ENCODE results near the gene PYCR2. TPM values are rescaled to one million over a fixed set of nuclear protein-coding genes. Genes with fewer than 3 reads are reported as not detected.

PYCR2 gene
- polyA plus RNA-seq, 1 donor from 2014 or later, result 51.5 TPM

DNA sequence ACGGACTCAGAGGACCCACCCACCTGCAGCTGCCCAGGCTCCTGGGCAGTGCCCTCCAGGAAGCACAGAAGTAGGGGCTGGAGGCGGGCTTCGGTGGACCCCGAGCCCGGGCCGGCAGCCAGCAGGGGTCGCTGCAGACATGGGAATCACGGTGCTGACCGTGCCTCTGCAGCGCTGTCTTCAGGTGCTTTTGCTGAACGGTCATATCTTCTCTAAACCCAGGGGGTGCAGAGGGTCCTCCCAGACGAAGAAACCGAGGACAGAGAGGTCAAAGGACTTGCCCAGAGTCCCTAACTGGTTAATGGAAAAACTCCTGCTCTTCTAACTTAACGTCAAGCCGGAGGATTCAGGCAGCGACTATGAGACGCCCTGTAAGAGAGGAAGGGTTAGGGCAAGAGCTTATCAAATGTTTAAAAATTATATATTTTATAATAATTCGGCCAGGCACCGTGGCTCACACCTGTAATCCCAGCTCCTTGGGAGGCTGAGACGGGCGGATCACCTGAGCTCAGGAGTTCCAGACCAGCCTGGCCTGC is 38.5 kb upstream of the PYCR2 start:
- Histone ChIP-seq H4K20me1 (ENCODE audit: insufficient read depth) (no peaks in the 10 kb centered on the region), H3K4me3 (ENCODE audit: low read length) (no peak overlapping the region), H3K79me2 (replicated peaks; ENCODE audit: insufficient read depth, low read length) (no peaks in the 10 kb centered on the region), H3F3A (ENCODE audit: insufficient read depth, low read length, poor library complexity, severe bottlenecking) (no peaks in the 10 kb centered on the region), H2AFZ (ENCODE audit: low read depth, low read length) (no peak overlapping the region), H3K9me3 (ENCODE audit: low read length) (no peaks in the 10 kb centered on the region), H3K36me3 (ENCODE audit: insufficient read depth, low read length) (no peaks in the 10 kb centered on the region), H3K9me2 (ENCODE audit: insufficient read depth, low read length) (no peaks in the 10 kb centered on the region), H3K9ac (ENCODE audit: low read length) (no peak overlapping the region), H3K27me3 (ENCODE audit: insufficient read depth, low read depth, low read length) (no peaks in the 10 kb centered on the region), H3K4me2 (ENCODE audit: low read length) (no peak overlapping the region), H3K27ac (ENCODE audit: low read length) (no peak overlapping the region)
- no peak for TF ChIP-seq SMC3 (conservative IDR thresholded peaks at IDR 0.05; ENCODE audit: poor library complexity)
- TF ChIP-seq TAF1 (IDR thresholded peaks at IDR 0.05; ENCODE audit: low read depth), result no peak
- no peak for TF ChIP-seq EP300 (conservative IDR thresholded peaks at IDR 0.05; ENCODE audit: poor library complexity, severe bottlenecking)
- TF ChIP-seq, protein P1, sequence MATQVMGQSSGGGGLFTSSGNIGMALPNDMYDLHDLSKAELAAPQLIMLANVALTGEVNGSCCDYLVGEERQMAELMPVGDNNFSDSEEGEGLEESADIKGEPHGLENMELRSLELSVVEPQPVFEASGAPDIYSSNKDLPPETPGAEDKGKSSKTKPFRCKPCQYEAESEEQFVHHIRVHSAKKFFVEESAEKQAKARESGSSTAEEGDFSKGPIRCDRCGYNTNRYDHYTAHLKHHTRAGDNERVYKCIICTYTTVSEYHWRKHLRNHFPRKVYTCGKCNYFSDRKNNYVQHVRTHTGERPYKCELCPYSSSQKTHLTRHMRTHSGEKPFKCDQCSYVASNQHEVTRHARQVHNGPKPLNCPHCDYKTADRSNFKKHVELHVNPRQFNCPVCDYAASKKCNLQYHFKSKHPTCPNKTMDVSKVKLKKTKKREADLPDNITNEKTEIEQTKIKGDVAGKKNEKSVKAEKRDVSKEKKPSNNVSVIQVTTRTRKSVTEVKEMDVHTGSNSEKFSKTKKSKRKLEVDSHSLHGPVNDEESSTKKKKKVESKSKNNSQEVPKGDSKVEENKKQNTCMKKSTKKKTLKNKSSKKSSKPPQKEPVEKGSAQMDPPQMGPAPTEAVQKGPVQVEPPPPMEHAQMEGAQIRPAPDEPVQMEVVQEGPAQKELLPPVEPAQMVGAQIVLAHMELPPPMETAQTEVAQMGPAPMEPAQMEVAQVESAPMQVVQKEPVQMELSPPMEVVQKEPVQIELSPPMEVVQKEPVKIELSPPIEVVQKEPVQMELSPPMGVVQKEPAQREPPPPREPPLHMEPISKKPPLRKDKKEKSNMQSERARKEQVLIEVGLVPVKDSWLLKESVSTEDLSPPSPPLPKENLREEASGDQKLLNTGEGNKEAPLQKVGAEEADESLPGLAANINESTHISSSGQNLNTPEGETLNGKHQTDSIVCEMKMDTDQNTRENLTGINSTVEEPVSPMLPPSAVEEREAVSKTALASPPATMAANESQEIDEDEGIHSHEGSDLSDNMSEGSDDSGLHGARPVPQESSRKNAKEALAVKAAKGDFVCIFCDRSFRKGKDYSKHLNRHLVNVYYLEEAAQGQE (IDR thresholded peaks at IDR 0.05; ENCODE audit: borderline replicate concordance), result no peak
- no peak for TF ChIP-seq POLR2AphosphoS5 (IDR thresholded peaks at IDR 0.05)
- no peak for TF ChIP-seq EZH2 (IDR thresholded peaks at IDR 0.05; ENCODE audit: borderline replicate concordance, insufficient read depth, low read length, poor library complexity, severe bottlenecking)
- TF ChIP-seq MXI1 (conservative IDR thresholded peaks at IDR 0.05; ENCODE audit: poor library complexity, severe bottlenecking), result no peak

- TF ChIP-seq TAF1 (IDR thresholded peaks at IDR 0.05; ENCODE audit: low read depth) (no peak), CTCF (IDR thresholded peaks at IDR 0.05; ENCODE audit: poor library complexity, severe bottlenecking) (no peak), RAD21 (conservative IDR thresholded peaks at IDR 0.05) (no peak), SMC3 (conservative IDR thresholded peaks at IDR 0.05; ENCODE audit: poor library complexity) (no peak), POLR2AphosphoS5 (IDR thresholded peaks at IDR 0.05) (no peak), EZH2 (IDR thresholded peaks at IDR 0.05; ENCODE audit: borderline replicate concordance, insufficient read depth, low read length, poor library complexity, severe bottlenecking) (no peak), MXI1 (conservative IDR thresholded peaks at IDR 0.05; ENCODE audit: poor library complexity, severe bottlenecking) (no peak), EP300 (conservative IDR thresholded peaks at IDR 0.05; ENCODE audit: poor library complexity, severe bottlenecking) (no peak)
- TF ChIP-seq, protein P1 (IDR thresholded peaks at IDR 0.05; ENCODE audit: borderline replicate concordance), result no peak
- Histone ChIP-seq H3K27me3 (ENCODE audit: insufficient read depth, low read depth, low read length) (no peaks in the 10 kb centered on the region), H3K9ac (ENCODE audit: low read length) (no peak overlapping the region), H2AFZ (ENCODE audit: low read depth, low read length) (no peak overlapping the region), H3K36me3 (ENCODE audit: insufficient read depth, low read length) (no peaks in the 10 kb centered on the region), H3F3A (ENCODE audit: insufficient read depth, low read length, poor library complexity, severe bottlenecking) (no peaks in the 10 kb centered on the region), H3K79me2 (replicated peaks; ENCODE audit: insufficient read depth, low read length) (no peaks in the 10 kb centered on the region), H4K20me1 (ENCODE audit: insufficient read depth) (no peaks in the 10 kb centered on the region), H3K9me2 (ENCODE audit: insufficient read depth, low read length) (no peaks in the 10 kb centered on the region), H3K4me3 (ENCODE audit: low read length) (no peak overlapping the region), H3K27ac (ENCODE audit: low read length) (no peak overlapping the region), H3K9me3 (ENCODE audit: low read length) (no peaks in the 10 kb centered on the region), H3K4me2 (ENCODE audit: low read length) (no peak overlapping the region)
Observed at GRCh38 chr1:225961659-225962439, 37.8 kb upstream of the PYCR2 start.

Data from neural cell (in vitro differentiated cells).